GM11168 (cell line): ENCODE data around the gene ZNF641.

Experiments used
- in situ Hi-C: fragments of 300-500 bp; cut with MboI; formaldehyde crosslinking; loops from one replicate; pipeline ENCODE4 v1.12.0; 2022; ENCODE audit warnings: low sequenced_read_pairs; ENCODE audit not compliant: unreplicated experiment

The ZNF641 gene

DNA sequence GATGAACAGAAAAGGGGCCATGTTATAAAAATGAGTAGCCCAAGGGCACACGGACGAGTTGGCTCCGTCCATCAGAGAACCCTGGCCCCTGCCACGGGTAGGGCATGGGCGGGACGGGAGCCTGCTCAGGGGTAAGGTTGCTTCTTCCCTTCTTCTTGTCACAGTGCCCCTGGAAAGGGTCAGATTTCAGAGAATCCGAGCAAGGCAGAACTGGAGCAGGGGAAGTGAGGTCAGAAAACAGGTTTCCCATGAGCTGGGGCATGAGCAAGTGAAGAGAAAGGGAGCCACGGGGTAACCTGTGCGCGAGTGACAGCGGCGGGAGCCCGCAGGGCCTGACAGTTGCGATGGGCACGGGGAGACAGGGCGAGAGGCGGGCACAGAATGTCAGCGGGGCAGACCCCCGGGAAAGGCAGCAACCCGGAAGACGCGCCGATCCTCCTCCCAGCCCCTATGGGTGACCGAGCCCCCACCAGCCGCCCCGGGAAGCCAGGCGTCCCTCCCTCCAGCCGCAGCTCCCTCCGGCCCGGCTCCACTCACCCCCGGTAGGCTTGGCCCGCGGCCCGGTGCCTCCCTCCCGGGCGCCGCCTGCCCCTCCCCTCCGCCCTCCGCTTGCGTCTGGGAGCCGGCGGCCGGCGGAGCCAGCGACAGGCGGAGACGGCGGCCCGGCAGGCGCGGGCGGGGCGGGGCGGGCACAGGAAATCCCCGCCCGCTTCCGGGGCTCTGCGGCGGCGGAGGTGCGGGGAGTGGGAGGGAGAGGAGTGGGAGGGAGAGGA is at the start of gene ZNF641:
ZNF641 (minus strand) TSS at position 671 of the 773 bp plus-strand sequence. CDS start 2,829 bp downstream, outside the sequence.
- in situ Hi-C loops, result no loop called here

DNA sequence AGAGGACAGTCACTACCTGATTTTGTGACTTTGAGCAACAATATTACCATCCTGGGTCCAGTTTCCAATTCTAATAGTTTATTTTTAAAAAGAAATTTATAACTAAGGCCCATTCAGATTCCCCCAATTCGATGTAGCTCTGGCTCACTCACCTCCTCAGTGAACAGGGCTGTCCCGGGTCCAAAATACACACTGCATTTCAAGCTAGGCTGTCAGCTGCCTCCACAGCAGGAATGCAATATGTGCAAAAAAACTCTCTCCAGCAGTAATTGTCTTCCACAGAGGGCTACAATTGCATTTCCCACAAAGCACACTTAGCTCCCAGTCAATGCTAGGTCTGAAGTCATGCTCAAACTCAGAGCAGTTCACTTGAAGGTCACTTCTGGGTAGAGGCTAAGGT is 39.3 kb upstream of the ZNF641 start:
- in situ Hi-C loops, result no loop called here

DNA sequence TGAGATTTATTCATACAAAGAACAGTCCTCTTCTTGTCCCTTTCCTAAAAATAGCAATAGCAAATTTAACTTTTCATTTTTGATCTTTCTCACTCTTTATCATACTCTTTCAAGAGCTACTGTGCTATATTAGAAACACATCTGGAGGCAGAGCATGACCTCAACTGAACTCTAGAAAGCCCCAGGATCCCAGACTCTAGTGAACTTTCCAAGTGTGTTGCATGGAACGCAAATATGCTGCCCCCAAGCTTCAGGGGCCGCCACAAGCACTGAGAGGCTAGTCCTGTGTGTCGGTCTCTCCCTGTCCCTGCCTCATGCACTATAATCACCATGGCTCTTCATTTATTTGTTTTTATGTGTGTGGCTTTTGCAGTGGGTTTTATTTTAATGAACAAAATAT is 38.7 kb upstream of the ZNF641 start:
- in situ Hi-C loops, result no loop called here

DNA sequence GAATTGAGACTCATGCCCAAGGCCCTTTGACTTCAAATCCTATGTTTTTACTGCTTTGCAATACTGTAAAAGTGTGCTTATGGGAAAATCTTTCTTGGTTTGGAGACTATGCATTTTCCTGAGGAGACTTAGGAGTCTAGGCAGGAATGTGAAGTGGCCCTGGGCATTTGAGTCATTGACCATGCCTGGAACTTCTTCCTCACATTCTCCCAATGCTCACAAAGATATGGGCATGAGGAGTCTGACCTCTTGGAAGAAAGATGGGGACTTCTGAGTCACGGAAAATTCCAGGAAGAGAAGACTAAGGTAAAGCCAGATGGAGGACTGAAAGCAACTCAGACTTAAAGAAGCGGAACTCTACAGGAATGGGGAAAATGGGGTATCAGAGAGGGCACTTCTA is 38.2 kb upstream of the ZNF641 start:
- in situ Hi-C loops, result no loop called here

DNA sequence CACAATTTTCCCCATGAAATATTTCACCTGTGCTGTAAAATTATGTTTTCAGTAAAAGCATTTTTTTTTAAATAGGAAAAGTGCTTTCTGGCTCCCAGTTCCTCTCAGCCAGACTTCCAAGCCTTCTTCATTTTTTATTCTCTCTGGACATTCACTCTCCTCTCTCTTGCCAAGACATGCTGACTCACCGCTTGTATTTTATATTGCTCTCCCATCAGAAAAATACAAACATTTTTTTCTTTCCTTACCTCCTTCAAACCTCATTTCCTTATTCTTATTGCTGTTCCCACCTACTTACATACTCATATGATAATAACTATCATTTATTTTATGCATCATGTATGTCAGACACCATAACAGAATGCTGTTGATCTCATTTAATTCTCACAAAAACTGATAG is 37.7 kb upstream of the ZNF641 start:
- in situ Hi-C loops, result no loop called here

DNA sequence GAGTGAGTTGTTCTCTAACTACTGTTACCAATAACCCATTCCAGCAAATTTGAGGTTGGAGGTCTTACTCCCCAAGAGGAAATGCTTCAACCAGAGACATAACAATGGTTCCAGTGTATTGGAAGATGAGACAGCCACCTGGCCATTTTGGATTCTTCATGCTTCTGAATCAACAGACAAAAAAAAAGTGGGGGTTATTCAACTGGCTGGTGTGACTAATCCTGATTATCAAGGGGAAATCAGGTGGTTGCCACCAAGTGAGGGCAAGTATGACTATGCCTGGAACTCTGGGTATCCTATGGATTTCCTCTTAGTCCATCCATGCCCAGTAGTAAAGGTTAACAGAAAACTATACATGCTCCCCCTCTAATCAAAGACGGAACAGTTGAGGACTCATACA is 29.9 kb upstream of the ZNF641 start:
- in situ Hi-C loops, result no loop called here

DNA sequence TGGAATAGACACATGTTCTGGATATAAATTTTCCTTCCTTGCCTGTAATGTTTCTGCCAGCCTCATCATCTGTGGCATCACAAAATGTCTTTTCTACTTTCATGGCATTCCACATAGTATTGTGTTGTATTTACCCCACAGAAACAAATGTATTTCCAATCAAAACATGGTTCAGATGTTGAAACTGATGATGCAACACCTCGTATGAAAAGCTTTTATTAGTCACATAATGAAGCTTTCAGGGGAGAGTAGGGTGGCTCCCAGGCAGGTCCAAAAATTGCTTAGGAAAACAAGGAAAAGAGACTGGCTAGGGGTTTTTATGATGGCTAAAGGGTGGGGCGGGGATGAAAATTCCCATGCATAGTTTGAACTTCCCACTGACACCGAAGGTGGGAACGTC is 29.1 kb upstream of the ZNF641 start:
- in situ Hi-C loops, result no loop called here

DNA sequence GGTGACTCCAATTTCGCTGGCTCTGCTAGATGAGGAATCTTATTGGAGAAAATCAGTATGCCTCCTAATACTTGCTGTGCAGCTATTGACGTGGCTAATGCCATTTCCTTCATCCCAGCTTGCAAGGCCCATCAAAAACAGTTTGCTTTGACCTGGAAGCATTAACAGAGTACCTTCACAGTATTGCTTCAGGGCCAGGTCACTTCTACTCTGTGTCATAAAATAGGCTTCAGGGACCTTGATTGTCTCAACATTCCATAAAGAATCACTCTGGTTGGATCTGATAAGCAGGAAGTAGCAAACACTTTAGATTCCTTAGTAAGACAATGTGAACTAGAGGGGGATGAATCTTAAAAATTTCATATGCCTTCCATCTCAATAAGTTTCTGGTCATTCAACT is 26.9 kb upstream of the ZNF641 start:
- in situ Hi-C loops, result no loop called here

DNA sequence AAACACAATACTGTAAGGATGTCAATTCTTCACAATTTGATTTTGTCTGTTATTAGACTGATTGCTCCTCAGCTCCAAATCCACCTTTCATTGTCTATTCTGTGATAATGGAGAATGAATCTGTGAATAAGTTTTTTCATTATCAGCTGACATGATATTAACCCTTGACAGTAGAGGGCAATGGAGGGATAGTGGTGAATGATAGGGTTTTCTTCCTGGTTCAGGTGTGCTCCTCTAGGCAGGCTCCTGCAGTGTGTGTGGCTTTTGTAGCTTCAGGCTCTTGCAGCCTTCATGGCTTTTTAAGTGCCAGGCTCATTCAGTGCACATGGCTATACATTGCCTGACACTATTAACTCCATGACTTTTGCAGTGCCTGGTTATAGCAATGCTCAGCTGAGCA is 23.4 kb upstream of the ZNF641 start:
- in situ Hi-C loops, result no loop called here

DNA sequence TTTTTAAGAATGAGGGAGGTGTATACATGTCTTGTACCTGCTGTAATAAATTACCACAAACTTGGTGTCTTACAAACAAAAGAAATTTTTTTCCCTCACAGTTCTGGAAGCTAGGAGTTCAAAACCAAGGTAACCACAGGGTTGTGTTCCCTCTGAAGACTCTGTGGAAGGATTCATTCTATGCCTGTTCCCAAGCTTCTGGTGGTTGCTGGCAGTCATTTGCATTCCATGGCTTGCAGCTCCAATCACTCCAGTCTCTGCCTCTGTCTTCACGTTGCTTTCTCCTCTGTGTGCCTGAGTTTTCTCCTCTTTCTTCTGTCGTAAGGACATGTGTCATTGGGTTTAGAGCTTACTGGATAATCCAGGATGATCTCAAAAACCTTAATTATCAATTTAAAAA is 15.4 kb upstream of the ZNF641 start:
- in situ Hi-C loops, result no loop called here

DNA sequence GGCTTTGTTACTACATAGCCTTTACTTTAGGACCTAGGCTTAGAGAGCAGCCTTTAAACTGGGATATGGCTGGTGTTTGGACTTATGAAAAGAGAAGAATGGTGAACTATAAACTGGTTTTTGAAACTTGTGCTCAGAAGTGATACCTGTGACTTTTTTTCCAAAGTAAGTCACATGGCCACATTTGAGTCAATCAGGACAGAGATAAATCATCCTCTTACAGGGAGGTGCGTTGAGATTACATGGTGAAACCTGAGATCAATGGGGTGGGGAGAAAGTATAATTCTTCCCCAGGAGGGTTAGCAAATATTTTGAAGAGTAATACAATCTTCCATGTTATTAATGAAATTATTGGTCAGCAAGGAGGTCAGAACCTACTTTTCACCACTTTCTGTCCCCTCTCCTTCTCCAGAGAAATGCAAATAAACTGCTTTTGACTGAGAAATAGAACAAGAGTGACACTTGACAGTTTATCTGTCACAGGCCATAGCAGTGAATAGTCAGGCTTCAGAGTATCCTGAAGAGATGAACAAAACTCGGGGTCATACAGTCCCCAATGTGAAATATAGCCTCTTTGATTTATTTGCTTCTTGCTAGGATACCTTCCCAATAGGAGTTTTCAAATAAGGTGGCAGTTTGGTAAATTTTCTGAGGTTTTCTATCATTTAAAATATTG is 11.1 kb upstream of the ZNF641 start:
- in situ Hi-C loops, result no loop called here

DNA sequence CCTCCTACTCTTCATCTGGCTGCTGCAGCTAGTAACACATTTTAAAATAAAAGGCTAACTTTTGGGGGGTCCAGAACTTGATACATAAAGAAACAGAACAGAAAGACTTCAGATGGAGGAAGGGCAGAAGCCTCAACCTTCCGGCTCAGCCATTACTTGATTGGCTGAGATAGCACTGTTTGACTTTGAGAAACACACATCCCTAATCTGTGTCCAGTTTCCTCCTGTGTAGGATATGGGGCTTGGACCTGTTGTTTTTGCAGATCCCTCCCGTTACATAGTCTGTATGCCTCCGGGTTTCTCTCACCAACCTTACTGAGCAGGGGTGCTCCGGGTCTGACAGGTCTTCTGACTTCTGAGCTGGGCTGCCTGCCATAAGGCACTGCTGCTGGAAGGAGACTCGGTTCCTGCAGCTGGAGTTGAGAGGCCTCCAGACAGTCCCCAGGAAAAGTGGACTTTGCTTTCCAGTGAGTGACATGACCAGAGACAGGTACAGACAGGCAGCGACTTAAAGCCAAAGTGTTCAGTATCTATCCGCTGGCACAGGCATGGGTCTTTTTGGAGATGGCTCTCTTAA is 8.3 kb upstream of the ZNF641 start:
- in situ Hi-C loops, result no loop called here

DNA sequence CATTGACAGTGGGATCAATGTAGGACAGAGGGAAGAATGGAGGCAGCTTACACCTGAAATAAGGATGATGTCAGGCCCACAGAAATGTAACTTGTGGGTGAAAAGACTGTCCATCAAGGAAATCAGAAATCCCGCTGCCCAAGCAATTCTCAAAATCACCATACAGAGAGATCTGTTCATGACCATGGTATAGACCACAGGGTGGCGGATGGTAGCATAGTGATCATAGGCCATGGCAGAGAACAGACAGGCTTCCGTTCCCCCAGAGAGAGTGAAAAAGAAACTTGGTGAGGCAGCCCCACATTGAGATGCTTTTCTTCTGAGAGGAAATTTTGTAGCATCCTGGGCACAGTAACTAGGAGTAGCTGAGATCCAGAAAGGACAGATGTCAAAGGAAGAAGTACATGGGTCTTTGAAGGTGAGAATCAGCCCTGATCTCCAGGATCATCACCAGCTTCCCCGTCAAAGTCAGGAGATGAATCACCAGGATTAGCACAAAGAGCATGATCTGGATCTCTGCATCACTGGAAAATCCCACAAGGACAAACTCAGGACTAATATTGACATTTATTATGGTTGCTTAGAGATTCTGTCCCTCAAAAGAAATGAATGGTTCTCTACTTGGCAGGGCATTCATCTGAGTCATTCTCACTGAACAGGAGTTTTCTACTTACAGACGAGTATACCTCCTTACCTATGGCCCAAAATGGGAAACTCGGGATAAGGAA is 5.5 kb upstream of the ZNF641 start:
- in situ Hi-C loops, result no loop called here

DNA sequence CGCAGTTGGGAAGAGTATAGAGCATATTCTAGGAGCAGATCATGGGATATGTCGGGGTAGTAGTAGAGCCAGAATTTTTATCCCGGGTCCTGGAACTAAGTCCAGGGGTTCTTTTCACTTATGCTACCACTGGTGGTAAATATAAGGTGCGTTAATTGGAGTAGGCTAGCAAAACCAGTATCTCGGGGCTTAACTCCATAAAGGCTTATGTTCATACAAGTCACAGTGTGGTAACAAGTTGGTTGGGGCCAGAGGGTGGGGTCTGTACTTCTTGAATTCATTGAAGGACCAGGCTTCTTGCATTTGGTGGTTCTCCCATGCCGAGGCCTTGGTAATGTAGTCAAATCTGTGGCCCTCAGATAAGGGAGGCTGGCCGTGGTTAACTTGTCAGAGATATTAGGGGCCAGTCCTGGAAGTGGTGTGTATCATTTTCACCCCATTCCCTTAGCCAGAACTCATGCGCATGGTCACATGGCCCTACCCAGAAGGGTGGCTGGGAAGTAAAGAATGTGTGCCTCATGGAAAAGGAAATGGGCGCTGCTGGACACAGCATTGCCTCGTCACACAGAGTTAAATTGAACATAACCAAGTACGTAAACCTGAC is 1.5 kb upstream of the ZNF641 start:
- in situ Hi-C loops, result no loop called here

DNA sequence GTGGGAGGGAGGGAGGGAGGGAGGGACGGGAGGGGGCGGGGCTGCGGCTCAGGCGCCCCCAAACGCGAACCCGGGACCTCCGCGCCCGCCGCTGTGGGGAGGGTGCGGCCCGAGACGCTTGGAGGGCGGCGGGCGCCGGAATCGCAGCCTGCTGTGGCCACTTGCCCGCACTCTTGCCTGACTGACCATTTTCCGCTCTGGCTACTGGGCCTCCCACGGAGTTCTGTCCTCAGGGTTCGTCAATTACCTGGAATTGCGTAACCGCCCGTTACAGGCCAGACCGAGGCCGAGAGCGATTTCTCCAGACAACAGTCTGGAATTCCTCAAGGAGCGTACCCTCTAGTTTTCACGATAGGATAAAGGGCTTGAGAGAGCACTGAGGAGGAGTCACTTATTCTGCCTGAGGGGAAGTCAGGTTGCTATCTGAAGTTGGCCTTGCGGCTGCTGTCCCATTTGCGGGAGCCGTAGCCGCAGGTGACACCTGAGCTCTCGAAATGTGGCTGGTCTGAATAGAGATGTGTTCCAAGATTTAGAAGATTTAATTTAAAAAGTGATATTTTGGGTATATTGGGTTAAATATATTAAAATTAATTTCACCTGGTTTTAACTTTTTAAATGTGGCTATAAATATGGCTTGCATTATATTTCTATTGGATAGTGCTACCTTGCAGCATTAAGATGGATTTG is 446 bp upstream of the ZNF641 start:
- in situ Hi-C loops, result no loop called here

DNA sequence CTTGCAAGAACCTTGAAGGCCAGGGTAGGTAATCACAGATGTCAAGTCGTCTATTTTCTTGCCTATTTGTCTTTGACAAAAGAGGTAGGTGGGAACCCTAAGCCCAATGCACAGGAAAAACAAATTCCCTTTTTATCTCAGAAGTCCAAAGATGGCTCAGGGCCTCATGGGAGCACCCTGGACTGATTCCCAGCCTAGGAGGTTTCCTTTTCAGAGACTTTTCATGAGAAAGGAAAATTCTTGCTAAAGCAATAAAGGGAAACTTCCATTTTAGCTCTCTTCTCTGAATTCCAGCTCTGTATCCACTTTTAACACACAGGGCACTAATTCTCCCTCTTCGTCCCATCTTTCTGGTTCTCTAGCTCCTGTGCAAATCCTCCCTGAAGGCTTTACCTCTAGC is 1.2 kb downstream of the ZNF641 start:
- in situ Hi-C loops, result no loop called here

DNA sequence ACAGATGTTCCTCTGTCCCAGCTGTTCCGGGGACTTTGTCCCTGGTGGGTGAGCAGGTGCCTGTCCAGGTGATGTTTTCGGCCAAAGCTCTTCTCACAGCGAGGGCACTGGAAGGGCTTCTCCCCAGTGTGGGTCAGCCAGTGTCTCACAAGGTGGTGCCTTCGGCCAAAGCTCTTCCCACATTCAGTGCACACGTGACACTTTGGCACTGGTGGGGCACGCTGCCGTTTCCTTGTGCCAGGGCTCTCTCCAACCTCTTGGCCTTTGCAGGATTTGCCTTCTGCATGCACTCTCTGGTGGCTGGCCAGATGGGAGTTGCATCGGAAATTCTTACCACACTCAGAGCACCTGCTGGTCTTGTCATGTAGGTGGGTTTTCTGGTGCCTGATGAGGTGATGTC is 7.7 kb downstream of the ZNF641 start:
- in situ Hi-C loops, result no loop called here

DNA sequence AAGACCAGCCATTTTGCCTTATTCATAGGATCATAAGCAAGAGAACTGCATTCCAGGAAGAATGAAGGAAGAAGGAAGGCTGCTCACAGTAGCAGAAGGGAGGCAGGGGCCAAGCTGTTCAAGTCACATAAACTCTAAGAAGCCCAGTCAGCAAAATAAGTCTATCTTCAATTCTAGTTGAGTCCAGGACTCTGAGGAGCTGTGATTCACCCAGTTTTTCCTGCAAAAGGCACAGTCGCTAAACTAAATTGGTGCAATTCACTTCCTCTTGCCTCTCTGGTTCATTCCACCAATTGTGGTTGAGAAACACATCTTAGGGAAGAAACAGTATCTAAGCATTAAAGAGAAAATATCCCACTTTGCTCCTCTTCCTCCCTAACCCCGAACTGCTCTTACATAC is 9.8 kb downstream of the ZNF641 start:
- in situ Hi-C loops, result no loop called here

DNA sequence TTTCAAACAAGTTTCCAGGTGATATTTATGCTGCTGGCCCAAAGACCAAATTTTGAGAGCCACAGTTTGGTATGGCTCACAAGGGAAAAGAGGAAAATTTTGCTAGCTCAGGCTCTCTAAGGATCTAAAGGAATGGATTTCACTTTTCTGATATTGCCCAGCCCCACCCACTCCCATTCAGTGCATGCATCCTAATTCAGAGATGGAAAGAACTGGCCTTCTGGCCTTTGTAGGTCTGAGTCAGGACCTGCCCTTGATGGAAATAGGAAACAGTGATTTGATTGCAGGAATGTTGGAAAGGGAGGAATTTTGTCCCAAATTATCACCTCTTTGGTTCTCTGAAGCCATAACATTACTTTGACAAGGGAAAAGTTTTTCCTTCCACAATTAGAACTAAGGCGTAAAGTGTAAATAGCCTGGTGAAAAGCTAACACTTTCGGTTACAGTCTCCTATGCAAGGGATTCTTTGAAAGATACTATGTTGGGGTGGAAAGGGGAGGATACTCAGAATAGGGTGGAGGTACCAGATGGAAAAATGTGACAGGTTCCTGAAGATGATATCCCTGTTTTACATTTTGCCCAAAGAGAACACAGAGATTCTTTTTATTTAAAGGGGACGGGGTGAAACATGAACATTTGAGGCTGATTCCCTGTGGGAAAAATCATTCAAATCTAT is 11.1 kb downstream of the ZNF641 start:
- in situ Hi-C loops, result no loop called here

DNA sequence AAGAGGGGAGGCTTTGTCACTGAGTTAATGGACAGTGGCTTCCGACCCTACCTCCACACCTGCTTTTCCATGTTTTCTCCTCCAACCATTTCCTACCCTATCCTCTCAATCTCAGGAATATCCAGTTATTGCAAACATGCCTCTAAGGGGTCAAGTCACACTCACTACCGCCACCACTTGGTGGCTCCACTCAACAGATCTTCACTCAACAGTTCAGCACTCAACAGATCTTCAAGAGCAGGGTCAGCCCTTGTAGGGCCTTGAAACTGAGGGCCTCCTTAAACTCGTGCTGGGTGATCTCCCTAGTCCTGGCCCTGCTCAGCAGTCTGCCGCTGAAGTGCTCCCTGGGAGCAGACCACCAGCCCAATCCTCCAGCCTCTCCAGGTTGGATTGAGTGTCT is 14.2 kb downstream of the ZNF641 start:
- in situ Hi-C loops, result no loop called here
